Esophagus squamous epithelium (tissue), 5 donors: ENCODE data around the gene MN1. TPM values are rescaled to one million over a fixed set of nuclear protein-coding genes. Genes with fewer than 3 reads are reported as not detected.

ENCODE experiments used
- DNase-seq: peaks from one replicate; lab custom pipeline; 2025; lab: John Stamatoyannopoulos, UW
- H3K27ac ChIP-seq, 4 donors: fragments of 200-600 bp; sonication (generic); one replicate each; pipeline ENCODE4 v1.5.1; 2016 to 2019; ENCODE audit warnings: mild to moderate bottlenecking in 1 of 4
- H3K27me3 ChIP-seq, 4 donors: fragments of 200-600 bp; sonication (generic); 1 replicate in 3 of 4; 2 replicates in 1 of 4; pipeline versions ENCODE4 v1.5.1 to v1.6.0; 2017 to 2021; ENCODE audit warnings: antibody characterized with exemption in 1 of 4
- H3K36me3 ChIP-seq, 3 donors: fragments of 200-600 bp; sonication (generic); one replicate each; pipeline ENCODE4 v1.5.1; 2016 to 2019
- H3K4me1 ChIP-seq, 3 donors: fragments of 200-600 bp; sonication (generic); one replicate each; pipeline ENCODE4 v1.5.1; 2017 to 2019
- H3K4me3 ChIP-seq, 4 donors: fragments of 200-600 bp; sonication (generic); 1 replicate in 3 of 4; 2 replicates in 1 of 4; pipeline ENCODE4 v1.5.1; 2016 to 2019; ENCODE audit warnings: mild to moderate bottlenecking in 2 of 4, moderate library complexity in 1 of 4
- H3K9me3 ChIP-seq, 3 donors: fragments of 200-600 bp; sonication (generic); one replicate each; pipeline ENCODE4 v1.5.1; 2016 to 2019
- CTCF ChIP-seq, 6 experiments: fragments of 450-650 bp in 4 of 6; fragments of 200-600 bp in 2 of 6; sonication (generic) in 2 of 6; IDR thresholded peaks; one replicate each; pipeline ENCODE4 v1.5.1; 2016 to 2019; ENCODE audit warnings: antibody characterized with exemption in 6 of 6, mild to moderate bottlenecking in 4 of 6, moderate library complexity in 4 of 6
- POLR2A ChIP-seq, 4 donors: fragments of 450-650 bp; IDR thresholded peaks; one replicate each; pipeline ENCODE4 v1.6.1; 2017; ENCODE audit warnings: antibody characterized with exemption in 4 of 4, mild to moderate bottlenecking in 4 of 4, moderate library complexity in 3 of 4
- WGBS, 2 donors: methylation state at CpG; one replicate each; pipeline ENCODE4 v1.1.5; 2018; 5-methylcytosine and 5-hydroxymethylcytosine counted together
- intact Hi-C: fragments of 100-400 bp; cut with DNase I; formaldehyde crosslinking; loops from one replicate; pipeline ENCODE4 v1.15.0; 2022
- total RNA-seq, 4 donors: library from RNA; depleted of rRNA; stranded (reverse); fragments of >200 nt; gene quantifications; one replicate each; pipeline ENCODE4 v1.1.0, GENCODE V29; 2016
- donor health status: DM: yes; HTN: yes; CAD: no.

MN1 gene
- total RNA-seq, 4 donors from 2014 or later, result 2.0 to 6.9 (median 3.1) TPM

DNA sequence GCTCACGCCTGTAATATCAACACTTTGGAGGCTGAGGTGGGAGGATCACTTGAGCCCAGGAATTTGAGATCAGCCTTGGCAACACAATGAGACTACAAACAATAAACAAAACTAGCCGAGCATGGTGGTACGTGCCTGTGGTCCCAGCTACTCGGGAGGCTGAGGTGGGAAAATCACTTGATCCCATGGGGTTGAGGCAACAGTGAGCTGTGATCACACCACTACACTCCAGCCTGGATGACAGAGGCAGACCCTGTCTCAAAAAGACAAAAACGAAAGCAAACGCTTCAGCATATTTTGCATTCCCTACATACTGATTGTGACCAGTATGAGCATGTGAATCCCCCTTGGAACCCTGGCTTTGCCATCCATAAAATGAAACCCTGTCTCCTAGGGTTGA is 33.9 kb upstream of the MN1 start:
- Histone ChIP-seq H3K27ac (no peak overlapping the region), H3K27me3 (no peaks in the 10 kb centered on the region), H3K9me3 (no peaks in the 10 kb centered on the region), H3K36me3 (peaks cover 0 to 2% (median 0%) of the 10 kb centered on the region in 3 donors), H3K4me3 (no peak overlapping the region), H3K4me1 (peaks cover 0 to 9% (median 0%) of the 10 kb centered on the region in 3 donors)
- intact Hi-C loops, result no loop called here
- 68 to 83% methylated on average over 5 to 6 of the region's 6 CpGs for WGBS, 2 donors
- DNase-seq, result no peak
- no peak for TF ChIP-seq POLR2A (IDR thresholded peaks at IDR 0.05)
- no peak for TF ChIP-seq CTCF (IDR thresholded peaks at IDR 0.05)

DNA sequence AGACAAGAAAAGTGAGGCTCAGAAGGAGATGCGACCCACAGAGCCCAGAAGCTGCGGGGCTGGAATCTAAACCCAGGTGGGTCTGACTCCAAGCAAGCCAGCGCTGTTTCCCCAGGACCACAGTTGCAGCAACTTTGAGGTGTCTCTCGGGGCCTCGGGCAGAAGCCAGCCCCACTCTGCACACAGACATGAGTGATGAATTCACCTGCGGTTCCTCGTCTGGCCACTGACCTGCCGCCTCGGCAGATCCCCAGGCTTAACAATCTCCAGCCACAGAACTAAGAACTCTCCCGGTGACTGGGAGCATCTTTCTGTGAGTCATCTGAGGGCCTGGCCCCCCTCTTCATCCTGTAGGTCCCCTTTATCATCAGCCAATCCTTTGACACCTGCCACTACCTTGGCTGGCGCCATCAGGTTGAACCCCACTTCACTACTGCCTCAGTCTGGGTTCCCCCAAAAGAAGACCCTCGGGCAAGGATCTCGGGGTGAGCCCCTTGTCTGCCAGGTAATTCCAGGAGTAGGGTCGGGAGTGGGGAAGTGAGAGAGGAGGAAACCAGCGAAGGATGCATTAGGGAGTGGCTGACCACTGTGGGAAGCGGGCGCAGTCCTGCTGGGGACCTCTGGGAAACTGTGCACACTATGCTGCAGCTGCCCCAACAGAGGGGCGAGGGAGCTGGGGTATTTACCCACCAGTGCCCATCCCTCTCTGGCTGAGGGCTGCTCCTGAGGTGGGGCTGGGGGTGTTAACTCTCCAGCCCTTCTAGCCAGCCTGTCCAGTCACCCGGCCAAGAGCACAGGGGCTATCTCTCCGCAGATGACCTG is 33.0 kb upstream of the MN1 start:
- TF ChIP-seq CTCF (IDR thresholded peaks at IDR 0.05) (no peak), POLR2A (IDR thresholded peaks at IDR 0.05) (no peak)
- Histone ChIP-seq H3K4me3 (no peak overlapping the region), H3K27ac (no peak overlapping the region), H3K36me3 (no peaks in the 10 kb centered on the region), H3K27me3 (no peaks in the 10 kb centered on the region), H3K4me1 (peaks cover 0 to 9% (median 0%) of the 10 kb centered on the region in 3 donors), H3K9me3 (no peaks in the 10 kb centered on the region)
- no peak for DNase-seq
- 89 to 92% methylated on average over 10 to 17 of the region's 20 CpGs for WGBS, 2 donors
- intact Hi-C loops, result no loop called here

GRCh38 chr22:27833803-27834202 is 32.2 kb upstream of the MN1 start:
- H3K27ac ChIP-seq, result no peak overlapping the region
- no peak overlapping the region for H3K4me3 ChIP-seq
- intact Hi-C loops, result no loop called here
- H3K9me3 ChIP-seq, result no peaks in the 10 kb centered on the region
- H3K4me1 ChIP-seq, result peaks cover 0 to 9% (median 0%) of the 10 kb centered on the region in 3 donors
- H3K36me3 ChIP-seq, result no peaks in the 10 kb centered on the region
- DNase-seq, result no peak
- 89 to 100% methylated on average over 2 of the region's 2 CpGs for WGBS, 2 donors
- TF ChIP-seq CTCF (IDR thresholded peaks at IDR 0.05), result no peak
- no peak for TF ChIP-seq POLR2A (IDR thresholded peaks at IDR 0.05)
- H3K27me3 ChIP-seq, result no peaks in the 10 kb centered on the region

DNA sequence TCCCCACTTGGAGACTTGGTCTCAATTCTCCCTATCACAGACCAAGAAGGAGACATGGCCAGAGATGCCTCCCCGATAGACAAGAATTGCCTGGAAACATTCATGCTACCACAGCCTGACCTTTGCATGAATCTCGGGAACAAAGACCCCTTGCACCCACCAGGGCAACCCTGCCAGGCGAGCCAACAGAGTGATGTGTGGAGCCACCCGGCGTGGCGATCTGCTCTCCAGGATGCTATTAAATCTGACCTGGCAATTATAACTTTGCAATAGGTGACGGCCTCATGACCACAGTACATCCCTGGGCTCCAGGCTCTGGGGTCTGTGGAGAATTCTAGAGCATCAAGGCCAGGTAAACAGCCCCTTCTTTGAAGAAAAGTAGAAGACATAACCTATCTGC is 31.1 kb upstream of the MN1 start:
- Histone ChIP-seq H3K27ac (no peak overlapping the region), H3K4me3 (no peak overlapping the region), H3K4me1 (peaks cover 0 to 9% (median 0%) of the 10 kb centered on the region in 3 donors), H3K27me3 (no peaks in the 10 kb centered on the region), H3K9me3 (no peaks in the 10 kb centered on the region), H3K36me3 (no peaks in the 10 kb centered on the region)
- DNase-seq, result no peak
- TF ChIP-seq CTCF (IDR thresholded peaks at IDR 0.05) (no peak), POLR2A (IDR thresholded peaks at IDR 0.05) (no peak)
- 88% methylated on average over 6 to 7 of the region's 7 CpGs for WGBS, 2 donors
- intact Hi-C loops, result no loop called here

DNA sequence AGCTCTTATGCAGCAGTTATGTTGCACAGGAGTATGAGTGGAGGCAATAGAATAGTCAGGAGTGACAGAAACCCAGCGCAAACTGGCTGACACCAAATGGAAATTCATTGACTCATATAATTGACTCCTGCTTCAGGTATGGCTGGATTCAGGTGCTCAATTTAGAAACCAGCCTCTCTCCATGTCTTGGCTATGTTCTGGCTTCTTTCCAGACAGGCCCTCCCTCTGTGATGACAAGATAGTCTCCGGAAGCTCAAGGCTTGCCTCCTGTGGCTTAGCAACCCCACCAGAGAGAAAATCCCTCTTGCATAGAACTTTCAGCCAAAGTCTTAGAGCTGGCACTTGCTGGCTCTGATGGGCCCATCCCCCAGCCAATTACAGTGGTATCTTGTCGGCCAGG is 28.1 kb upstream of the MN1 start:
- no peak overlapping the region for H3K27ac ChIP-seq
- H3K9me3 ChIP-seq, result no peaks in the 10 kb centered on the region
- DNase-seq, result no peak
- H3K36me3 ChIP-seq, result no peaks in the 10 kb centered on the region
- no peaks in the 10 kb centered on the region for H3K27me3 ChIP-seq
- TF ChIP-seq POLR2A (IDR thresholded peaks at IDR 0.05), result no peak
- TF ChIP-seq CTCF (IDR thresholded peaks at IDR 0.05), result no peak
- H3K4me1 ChIP-seq, result no peaks in the 10 kb centered on the region
- H3K4me3 ChIP-seq, result no peak overlapping the region
- 86 to 90% methylated on average over 3 of the region's 3 CpGs for WGBS, 2 donors
- intact Hi-C loops, result no loop called here
